CD8-positive, alpha-beta memory T cell (primary cell): ENCODE measurements around the gene RGS3. TPM values are rescaled to one million over a fixed set of nuclear protein-coding genes. Genes with fewer than 3 reads are reported as not detected.

ENCODE experiments used
- CTCF ChIA-PET: fragments of 350-600 bp; sonication (Branson Sonifier 250); formaldehyde crosslinking; loops from one replicate; lab custom pipeline; 2021; ENCODE audit warnings: antibody characterized with exemption; lab: Charles Lee
- POLR2A ChIA-PET: fragments of 350-600 bp; sonication (Branson Sonifier 250); formaldehyde crosslinking; loops from one replicate; lab custom pipeline; 2021; ENCODE audit warnings: antibody characterized with exemption; lab: Charles Lee
- DNase-seq, 5 donors: peaks; one replicate each; pipeline versions ENCODE4 v3.0.0 to v3.0.0-alpha.2; 2020 to 2022; ENCODE audit warnings: mixed read lengths in 1 of 5
- H3K27ac ChIP-seq: one replicate; pipeline ENCODE4 v1.7.0; 2013; ENCODE audit warnings: low read depth, mild to moderate bottlenecking, low read length, moderate library complexity
- H3K27me3 ChIP-seq: 2 replicates; pipeline ENCODE4 v1.7.0; 2013; ENCODE audit warnings: low read length, mild to moderate bottlenecking; ENCODE audit not compliant: insufficient read depth, poor library complexity, severe bottlenecking
- H3K36me3 ChIP-seq: 2 replicates; pipeline ENCODE4 v1.7.0; 2013; ENCODE audit warnings: mild to moderate bottlenecking, low read length, moderate library complexity; ENCODE audit not compliant: insufficient read depth
- H3K4me1 ChIP-seq: 2 replicates; pipeline ENCODE4 v1.7.0; 2013; ENCODE audit warnings: mild to moderate bottlenecking, low read length, moderate library complexity; ENCODE audit not compliant: insufficient read depth
- H3K4me3 ChIP-seq: 2 replicates; pipeline ENCODE4 v1.7.0; 2013; ENCODE audit warnings: mild to moderate bottlenecking, low read length
- H3K9me3 ChIP-seq: 2 replicates; pipeline ENCODE4 v1.7.0; 2013; ENCODE audit warnings: mild to moderate bottlenecking, low read length
- H3K27ac Mint-ChIP-seq, 8 donors: one replicate each; pipeline ENCODE4 v1.8.0; 2020 to 2021; ENCODE audit warnings: mixed read lengths in 8 of 8, mild to moderate bottlenecking in 6 of 8, inconsistent platforms in 3 of 8, moderate library complexity in 3 of 8
- H3K27me3 Mint-ChIP-seq, 2 donors: one replicate each; pipeline ENCODE4 v1.8.0; 2020 to 2021; ENCODE audit warnings: mixed read lengths in 2 of 2, mild to moderate bottlenecking in 1 of 2, moderate library complexity in 1 of 2
- H3K36me3 Mint-ChIP-seq, 3 donors: one replicate each; pipeline ENCODE4 v1.8.0; 2020 to 2021; ENCODE audit warnings: mixed read lengths in 3 of 3, inconsistent platforms in 1 of 3, mild to moderate bottlenecking in 1 of 3
- H3K4me1 Mint-ChIP-seq, 3 donors: one replicate each; pipeline ENCODE4 v1.8.0; 2020 to 2021; ENCODE audit warnings: mixed read lengths in 3 of 3, inconsistent platforms in 1 of 3, mild to moderate bottlenecking in 1 of 3
- H3K4me3 Mint-ChIP-seq, 7 donors: one replicate each; pipeline ENCODE4 v1.8.0; 2020 to 2021; ENCODE audit warnings: mixed read lengths in 7 of 7, mild to moderate bottlenecking in 6 of 7, moderate library complexity in 4 of 7, inconsistent platforms in 2 of 7
- H3K9me3 Mint-ChIP-seq, 5 donors: one replicate each; pipeline ENCODE4 v1.8.0; 2020 to 2022; ENCODE audit warnings: mixed read lengths in 5 of 5, mild to moderate bottlenecking in 3 of 5, moderate library complexity in 2 of 5, inconsistent platforms in 1 of 5
- polyA plus RNA-seq: library from polyadenylated mRNA; unstranded; fragments of 300-500 nt; fragmentation: Illumina TruSeq; gene quantifications from one replicate; pipeline ENCODE4 v1.2.3, GENCODE V29; 2021
- total RNA-seq, 2 experiments: library from RNA; stranded (reverse); gene quantifications; one replicate each; pipeline ENCODE4 v1.2.3, GENCODE V29; 2021

The RGS3 gene
- total and polyA plus RNA-seq, 3 experiments from 2014 or later: 59.8 to 91.2 (median 89.2) TPM

GRCh38 chr9:113454914-113455761, 8.4 kb upstream of the RGS3 start:
- Histone ChIP-seq H3K27me3 (no peaks in the 10 kb centered on the region), H3K27ac (no peak overlapping the region), H3K4me1 (no peaks in the 10 kb centered on the region), H3K9me3 (no peaks in the 10 kb centered on the region), H3K4me3 (no peak overlapping the region), H3K36me3 (no peaks in the 10 kb centered on the region)
- ChIA-PET CTCF (interaction anchor here (0.8 to 3.0 kb wide), 5 partner anchors 12 to 203 kb away, joined by 3 to 14 read pairs (median 9); no protein-coding TSS in a partner anchor), POLR2A (interaction anchor here (0.7 to 1.1 kb wide), 2 partner anchors 127 to 240 kb away, joined by 3 to 14 read pairs; no protein-coding TSS in a partner anchor)
- DNase-seq: no peak
- Mint-ChIP-seq H3K9me3 (no peaks in the 10 kb centered on the region), H3K4me3 (no peak overlapping the region), H3K4me1 (peaks cover 1 to 8% (median 8%) of the 10 kb centered on the region in 3 donors), H3K36me3 (no peaks in the 10 kb centered on the region), H3K27ac (peak overlapping the region in 4 of 8 donors; percentile 35 to 96 (median 56)), H3K27me3 (peaks cover 0 to 1% of the 10 kb centered on the region in 2 donors)

GRCh38 chr9:113456235-113456634, 7.3 kb upstream of the RGS3 start:
- Histone ChIP-seq H3K9me3 (no peaks in the 10 kb centered on the region), H3K4me1 (no peaks in the 10 kb centered on the region), H3K27me3 (no peaks in the 10 kb centered on the region), H3K36me3 (no peaks in the 10 kb centered on the region), H3K4me3 (no peak overlapping the region), H3K27ac (no peak overlapping the region)
- ChIA-PET POLR2A (no interaction called here), CTCF (interaction anchor here (2.6 to 3.0 kb wide), 2 partner anchors 125 to 199 kb away, joined by 10 to 14 read pairs; no protein-coding TSS in a partner anchor)
- H3K36me3 Mint-ChIP-seq: no peaks in the 10 kb centered on the region
- no peak overlapping the region for H3K4me3 Mint-ChIP-seq
- H3K27ac Mint-ChIP-seq: peak overlapping the region in 5 of 8 donors; percentile 8 to 96 (median 24)
- H3K27me3 Mint-ChIP-seq: no peaks in the 10 kb centered on the region
- DNase-seq: no peak
- H3K4me1 Mint-ChIP-seq: peaks cover 1 to 8% (median 8%) of the 10 kb centered on the region in 3 donors
- H3K9me3 Mint-ChIP-seq: no peaks in the 10 kb centered on the region

- Mint-ChIP-seq H3K4me3 (no peak overlapping the region), H3K27me3 (peaks cover 0 to under 1% of the 10 kb centered on the region in 2 donors), H3K4me1 (peaks cover 0 to 2% (median 0%) of the 10 kb centered on the region in 3 donors), H3K27ac (no peak overlapping the region), H3K9me3 (no peaks in the 10 kb centered on the region), H3K36me3 (no peaks in the 10 kb centered on the region)
- H3K9me3 ChIP-seq: no peaks in the 10 kb centered on the region
- no peak for DNase-seq
- ChIA-PET CTCF (interaction anchor here (1.0 kb wide), 1 partner anchor 193 kb away, joined by 3 read pairs; no protein-coding TSS in a partner anchor), POLR2A (no interaction called here)
- no peaks in the 10 kb centered on the region for H3K36me3 ChIP-seq
- no peaks in the 10 kb centered on the region for H3K4me1 ChIP-seq
- no peak overlapping the region for H3K27ac ChIP-seq
- H3K4me3 ChIP-seq: no peak overlapping the region
- no peaks in the 10 kb centered on the region for H3K27me3 ChIP-seq
Measured at GRCh38 chr9:113461285-113461684, 2.2 kb upstream of the RGS3 start.

GRCh38 chr9:113461943-113462342, 1.6 kb upstream of the RGS3 start:
- H3K9me3 Mint-ChIP-seq: no peaks in the 10 kb centered on the region
- CTCF ChIA-PET: interaction anchor here (1.0 kb wide), 1 partner anchor 193 kb away, joined by 3 read pairs; no protein-coding TSS in a partner anchor

GRCh38 chr9:113462781-113463286, 693 bp upstream of the RGS3 start:
- Mint-ChIP-seq H3K27ac (no peak overlapping the region), H3K36me3 (peaks cover 0 to under 1% (median 0%) of the 10 kb centered on the region in 3 donors), H3K4me1 (peaks cover 0 to 2% (median 0%) of the 10 kb centered on the region in 3 donors), H3K4me3 (no peak overlapping the region), H3K27me3 (peaks cover 0 to 2% of the 10 kb centered on the region in 2 donors), H3K9me3 (peaks cover 0 to 4% (median 3%) of the 10 kb centered on the region in 5 donors)
- no peaks in the 10 kb centered on the region for H3K36me3 ChIP-seq
- CTCF ChIA-PET: no interaction called here
- H3K27me3 ChIP-seq: no peaks in the 10 kb centered on the region
- H3K27ac ChIP-seq: no peak overlapping the region
- H3K9me3 ChIP-seq: no peaks in the 10 kb centered on the region
- DNase-seq: no peak
- H3K4me3 ChIP-seq: no peak overlapping the region
- no peaks in the 10 kb centered on the region for H3K4me1 ChIP-seq
- POLR2A ChIA-PET: no interaction called here

More at GRCh38 chr9:113461943-113462342, 1.6 kb upstream of the RGS3 start:
- H3K4me3 Mint-ChIP-seq: no peak overlapping the region
- no peak overlapping the region for H3K4me3 ChIP-seq
- H3K36me3 ChIP-seq: no peaks in the 10 kb centered on the region
- peaks cover 0 to 2% (median 0%) of the 10 kb centered on the region in 3 donors for H3K4me1 Mint-ChIP-seq
- no peaks in the 10 kb centered on the region for H3K4me1 ChIP-seq
- H3K36me3 Mint-ChIP-seq: no peaks in the 10 kb centered on the region
- H3K27ac Mint-ChIP-seq: no peak overlapping the region
- H3K9me3 ChIP-seq: no peaks in the 10 kb centered on the region
- H3K27ac ChIP-seq: no peak overlapping the region
- POLR2A ChIA-PET: no interaction called here
- H3K27me3 Mint-ChIP-seq: peaks cover 0 to 2% of the 10 kb centered on the region in 2 donors
- no peak for DNase-seq
- no peaks in the 10 kb centered on the region for H3K27me3 ChIP-seq

GRCh38 chr9:113464286-113464660, 746 bp downstream of the RGS3 start:
- H3K27ac Mint-ChIP-seq: no peak overlapping the region
- peaks cover 0 to 2% of the 10 kb centered on the region in 2 donors for H3K27me3 Mint-ChIP-seq
- DNase-seq: no peak
- ChIA-PET CTCF (no interaction called here), POLR2A (no interaction called here)
- H3K9me3 Mint-ChIP-seq: peaks cover 0 to 8% (median 3%) of the 10 kb centered on the region in 5 donors
- no peaks in the 10 kb centered on the region for H3K36me3 ChIP-seq
- no peaks in the 10 kb centered on the region for H3K27me3 ChIP-seq
- no peaks in the 10 kb centered on the region for H3K4me1 ChIP-seq
- H3K4me3 Mint-ChIP-seq: no peak overlapping the region
- H3K27ac ChIP-seq: no peak overlapping the region
- H3K4me1 Mint-ChIP-seq: peaks cover 0 to 2% (median 0%) of the 10 kb centered on the region in 3 donors
- no peak overlapping the region for H3K4me3 ChIP-seq
- H3K9me3 ChIP-seq: no peaks in the 10 kb centered on the region
- peaks cover 0 to 4% (median 0%) of the 10 kb centered on the region in 3 donors for H3K36me3 Mint-ChIP-seq

- Histone ChIP-seq H3K27ac (no peak overlapping the region), H3K27me3 (no peaks in the 10 kb centered on the region), H3K4me3 (no peak overlapping the region), H3K4me1 (no peaks in the 10 kb centered on the region), H3K36me3 (no peaks in the 10 kb centered on the region), H3K9me3 (no peaks in the 10 kb centered on the region)
- Mint-ChIP-seq H3K4me3 (no peak overlapping the region), H3K9me3 (peaks cover 0 to 8% (median 3%) of the 10 kb centered on the region in 5 donors), H3K36me3 (peaks cover 0 to 4% (median 0%) of the 10 kb centered on the region in 3 donors), H3K4me1 (peaks cover 0 to 2% (median 0%) of the 10 kb centered on the region in 3 donors), H3K27me3 (peaks cover 0 to 2% of the 10 kb centered on the region in 2 donors), H3K27ac (peak overlapping the region in 2 of 8 donors; percentile 20 to 49)
- CTCF ChIA-PET: no interaction called here
- no peak for DNase-seq
- POLR2A ChIA-PET: no interaction called here
Measured at GRCh38 chr9:113465599-113466140, 2.1 kb downstream of the RGS3 start.
